Forelimb muscle (tissue), 1 donor: Measurements from ENCODE around the gene MRPL39. TPM values are rescaled to one million over a fixed set of nuclear protein-coding genes. Genes with fewer than 3 reads are reported as not detected.
A peak's percentile ranks its signal among the peaks of the same experiment; 100 is the strongest.

Experiments used
- DNase-seq: peaks from one replicate; pipeline ENCODE4 v3.0.0-alpha.2; 2013; ENCODE audit warnings: low read depth
- polyA plus RNA-seq: library from polyadenylated mRNA; unstranded; fragments of 120-200 nt; gene quantifications from one replicate; pipeline ENCODE4 v1.2.1, GENCODE V29; 2013; ENCODE audit not compliant: insufficient read length

MRPL39 gene
- polyA plus RNA-seq, 1 donor: 31.5 TPM

DNA sequence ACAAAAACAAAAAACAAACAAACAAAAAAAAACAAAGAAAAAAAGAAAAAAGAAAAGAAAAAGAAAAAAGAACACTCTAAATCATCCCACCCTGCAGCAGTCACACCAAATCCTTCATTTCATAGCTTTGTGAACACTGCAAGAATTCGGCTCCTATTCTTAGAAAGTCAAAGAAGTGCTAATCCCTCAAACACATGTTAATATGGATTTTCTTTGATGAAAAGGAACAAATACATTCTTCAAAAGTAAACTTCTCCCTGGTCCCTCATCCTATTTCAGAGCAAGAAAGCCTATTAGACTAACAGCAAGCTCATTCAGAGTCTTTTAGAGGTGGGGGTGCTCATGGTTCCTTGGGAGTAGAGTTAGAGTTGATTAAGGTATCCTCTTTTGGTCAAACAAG, 7.2 kb upstream of the MRPL39 start:
- DNase-seq: no peak

DNA sequence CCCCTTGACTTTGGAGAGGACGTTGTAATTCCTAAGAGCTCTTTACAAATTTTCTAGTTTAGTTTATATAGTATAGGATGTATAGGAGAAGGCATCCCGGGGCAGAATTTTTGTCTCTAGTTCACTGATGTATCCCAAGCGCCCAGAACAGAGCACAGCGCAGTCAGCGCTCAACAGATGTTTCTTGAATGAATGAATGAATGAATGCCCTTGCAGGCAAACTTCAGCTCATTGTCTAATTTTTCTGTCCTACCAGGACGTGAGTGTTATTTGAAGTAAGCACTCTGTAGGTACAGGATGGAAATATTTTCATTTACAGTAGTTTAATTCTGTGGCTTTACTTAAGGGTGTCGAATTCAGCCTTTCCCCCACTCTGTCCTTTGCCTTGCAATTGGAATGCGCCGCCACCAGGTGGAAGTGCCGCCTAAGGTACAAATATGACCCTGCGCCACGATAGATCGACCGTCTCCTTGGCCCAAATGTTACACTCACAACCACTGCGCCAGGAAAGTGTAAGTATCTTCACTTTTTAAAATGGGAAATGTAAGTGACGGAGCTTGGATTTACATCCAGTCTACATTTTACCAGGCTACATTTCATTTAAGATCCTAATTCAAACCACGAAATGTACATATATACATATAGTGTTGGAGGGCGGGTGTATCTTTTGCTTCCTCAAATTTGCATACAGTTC, 910 bp upstream of the MRPL39 start:
- DNase-seq: peak; percentile 57

DNA sequence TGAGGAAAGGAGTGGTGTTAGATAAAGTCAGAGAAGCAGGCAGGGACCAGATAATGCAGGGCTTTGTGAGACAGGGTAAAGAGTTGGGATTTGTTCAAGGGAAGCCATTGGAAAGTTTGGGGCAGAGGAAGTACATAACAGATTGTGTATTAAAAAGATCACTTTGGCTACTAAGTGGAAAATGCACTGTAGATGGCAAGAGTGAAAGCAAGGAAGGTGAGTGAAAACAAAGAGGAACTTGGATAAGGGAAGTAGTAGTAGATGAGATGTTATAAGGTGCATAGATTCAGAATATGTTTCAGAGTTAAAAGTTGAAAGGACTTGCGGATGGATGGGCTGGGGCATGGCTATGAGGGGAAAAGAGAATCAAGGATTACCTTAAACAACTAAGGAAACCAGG, 17.4 kb downstream of the MRPL39 start:
- no peak for DNase-seq

DNA sequence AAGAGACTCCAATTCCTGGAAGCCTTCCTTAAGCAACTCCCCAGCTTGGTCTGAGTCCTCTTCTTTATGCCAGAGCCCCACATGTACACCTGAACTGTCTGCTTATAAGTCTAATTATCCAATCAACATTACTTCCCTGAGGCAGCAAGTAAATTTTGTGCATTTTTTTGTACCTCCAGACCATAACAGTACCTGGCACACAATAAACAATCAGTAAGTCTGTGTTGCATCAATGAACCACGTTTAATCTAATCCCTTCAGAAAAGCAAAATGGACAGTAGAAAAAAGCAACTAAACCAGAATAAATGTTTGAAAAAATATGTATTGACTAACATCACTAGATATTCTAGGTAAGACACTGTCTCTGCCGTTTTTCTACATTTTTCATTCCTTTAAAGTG, 20.5 kb downstream of the MRPL39 start:
- DNase-seq: no peak

DNA sequence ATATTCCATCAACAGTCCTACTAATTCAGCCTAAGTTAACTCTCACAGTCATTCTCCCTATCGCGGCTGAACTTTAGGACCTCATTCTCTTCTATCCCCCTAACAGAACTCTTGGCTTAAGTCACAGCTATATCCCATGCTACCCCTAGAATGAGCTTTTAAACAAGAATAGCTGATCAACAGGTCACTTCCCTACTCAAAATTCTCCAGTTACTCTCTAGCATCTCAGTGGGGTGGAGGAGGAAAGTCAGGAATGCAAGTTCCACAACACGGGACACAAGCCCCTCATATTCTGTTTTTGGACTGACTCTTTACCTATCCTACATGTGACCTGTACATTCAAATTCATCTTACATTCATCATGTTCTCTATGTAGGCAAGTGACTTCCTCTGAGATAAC, 21.0 kb downstream of the MRPL39 start:
- DNase-seq: no peak

DNA sequence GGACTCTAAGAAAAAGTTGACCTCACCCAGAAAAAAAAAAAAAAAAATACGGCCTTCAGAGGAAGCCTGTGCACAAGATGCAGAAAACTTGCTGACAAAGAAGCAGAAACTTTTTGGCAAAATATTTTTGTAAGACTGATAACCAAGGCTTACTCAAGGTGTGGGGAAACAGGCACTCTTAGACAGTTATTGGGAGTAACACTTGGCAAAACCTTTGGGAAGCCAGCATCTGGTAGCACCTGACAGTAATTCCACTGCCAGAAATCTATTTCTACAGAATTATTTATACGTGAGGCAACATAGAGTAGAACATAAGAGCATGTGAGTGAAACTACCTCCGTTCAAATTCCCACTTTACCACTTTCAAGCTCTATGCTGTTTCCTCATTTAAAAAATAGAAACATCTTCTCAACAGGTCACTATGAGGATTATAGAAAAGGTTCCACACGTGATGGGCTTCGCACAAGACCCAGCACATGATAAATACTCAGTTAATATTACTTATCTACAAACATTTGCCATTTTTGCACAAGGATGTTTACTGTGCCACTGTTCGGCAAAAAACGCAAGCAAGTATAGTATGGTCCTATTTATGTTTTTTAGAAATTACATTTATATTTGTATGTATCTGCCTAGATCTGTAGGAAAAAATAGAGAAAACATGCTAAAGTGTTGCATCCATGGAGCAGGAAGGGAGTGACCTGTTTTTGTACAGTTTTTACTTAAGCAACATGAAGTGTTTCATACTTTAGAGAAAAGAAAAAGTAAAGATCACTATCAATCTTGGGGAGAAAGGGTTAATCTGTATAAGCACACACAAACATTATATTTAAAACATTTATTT, 22.2 kb downstream of the MRPL39 start:
- DNase-seq: no peak

DNA sequence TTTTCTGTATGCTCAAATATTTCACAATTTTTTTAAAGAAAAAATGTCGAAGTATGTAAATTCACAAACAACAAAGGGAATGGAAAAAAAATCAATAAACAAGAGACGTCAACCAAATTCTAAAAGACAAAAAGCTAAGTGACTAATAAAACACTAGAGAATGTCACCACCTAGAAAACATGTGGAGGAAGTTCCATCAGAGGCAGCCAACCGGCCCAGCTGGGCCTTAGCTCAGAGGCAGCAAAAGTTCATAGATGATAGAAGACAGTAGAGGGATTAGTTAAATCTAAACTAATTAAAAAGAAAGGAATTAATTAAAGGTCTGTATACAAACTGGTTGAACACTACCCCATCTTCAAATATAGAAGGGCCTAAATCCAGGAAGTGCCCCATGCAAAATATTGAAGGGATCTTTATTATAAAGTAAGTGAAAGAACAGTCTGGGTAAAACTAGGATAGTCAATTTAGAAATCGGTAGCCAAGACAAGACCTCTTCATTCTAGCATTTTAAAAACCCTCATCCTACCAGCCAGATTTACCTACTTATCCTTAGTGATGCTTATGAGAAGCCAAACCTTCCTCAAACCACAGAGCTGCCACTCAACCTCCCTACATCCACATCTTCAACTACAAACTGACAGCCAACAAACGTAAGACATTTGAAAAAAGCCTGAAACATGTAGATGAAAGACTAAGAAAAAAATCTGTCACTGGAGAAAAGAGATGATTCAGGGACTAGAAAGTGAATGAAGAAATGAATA, 23.7 kb downstream of the MRPL39 start:
- DNase-seq: no peak

DNA sequence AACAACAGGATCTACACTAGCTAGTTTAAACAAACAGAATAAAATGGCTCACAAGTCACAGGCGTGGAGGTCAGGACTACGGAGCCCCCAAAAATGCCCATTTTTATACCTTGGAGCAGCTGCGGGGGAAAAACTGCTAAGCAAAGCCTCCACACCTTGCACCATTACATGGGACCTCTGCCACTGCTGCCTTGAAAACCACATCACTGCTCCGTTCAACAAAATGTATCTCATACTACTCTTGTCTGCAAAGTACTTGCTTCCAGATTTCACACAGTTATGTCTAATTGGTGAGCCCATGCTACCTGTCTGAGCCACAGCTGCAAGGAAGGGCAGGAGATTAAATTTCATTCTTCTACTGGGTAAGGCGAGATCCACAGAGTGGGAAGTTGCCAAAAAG, 24.4 kb downstream of the MRPL39 start:
- no peak for DNase-seq

DNA sequence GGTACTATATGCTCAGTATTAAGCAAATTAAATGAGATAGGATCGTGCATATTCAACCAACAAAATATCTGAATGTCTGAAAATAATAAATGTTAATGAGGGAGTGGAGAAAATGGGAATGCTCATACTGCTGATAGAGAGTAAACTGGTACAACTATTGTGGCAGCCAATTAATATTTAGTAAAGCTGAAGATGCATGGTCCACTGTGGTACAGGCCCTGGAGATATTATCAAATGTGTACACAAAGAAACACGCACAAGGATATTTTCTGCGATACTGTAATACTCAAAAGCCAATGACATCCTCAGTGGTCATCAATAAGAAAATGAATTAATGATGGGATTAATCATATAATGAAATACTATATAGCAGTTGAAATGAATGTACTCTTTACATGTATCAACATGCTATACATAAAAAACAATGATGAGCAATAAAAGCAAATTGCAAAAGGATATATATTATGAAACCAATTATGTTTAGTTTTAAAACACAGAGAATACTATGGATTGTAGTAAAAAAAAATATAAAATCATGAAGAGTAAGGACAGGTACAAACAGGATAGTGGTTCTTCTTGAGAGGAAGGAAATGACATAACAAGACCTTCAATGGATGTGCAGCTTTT, 25.0 kb downstream of the MRPL39 start:
- no peak for DNase-seq

DNA sequence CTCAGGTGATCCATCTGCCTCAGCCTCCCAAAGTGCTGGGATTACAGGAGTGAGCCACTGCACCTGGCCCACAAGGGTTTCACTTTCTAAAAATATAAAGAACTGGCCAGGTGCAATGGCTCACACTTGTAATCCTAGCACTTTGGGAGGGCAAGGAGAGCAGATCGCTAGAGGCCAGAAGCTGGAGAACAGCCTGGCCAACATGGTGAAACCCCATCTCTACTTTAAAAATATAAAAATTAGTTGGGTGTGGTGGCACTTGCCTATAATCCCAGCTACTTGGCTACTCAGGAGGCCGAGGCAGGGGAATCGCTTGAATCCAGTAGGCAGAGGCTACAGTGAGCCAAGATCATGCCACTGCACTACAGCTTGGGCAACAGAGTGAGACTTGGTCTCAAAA, 25.7 kb downstream of the MRPL39 start:
- DNase-seq: no peak

DNA sequence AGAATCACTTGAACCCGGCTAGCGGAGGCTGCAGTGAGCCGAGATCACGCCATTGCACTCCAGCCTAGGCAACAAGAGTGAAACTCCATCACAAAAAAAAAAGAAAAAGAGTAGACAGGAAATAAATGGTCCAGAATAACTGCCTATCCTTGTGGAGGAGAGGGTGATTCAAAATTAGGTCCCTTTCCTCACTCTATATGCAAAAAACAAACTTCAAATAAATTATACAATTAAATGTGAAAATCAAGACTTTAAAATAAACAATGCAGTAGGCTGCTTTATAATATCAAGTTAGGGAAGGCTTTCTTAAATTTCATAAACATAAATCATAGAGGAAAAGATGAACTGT, 26.4 kb downstream of the MRPL39 start:
- no peak for DNase-seq

DNA sequence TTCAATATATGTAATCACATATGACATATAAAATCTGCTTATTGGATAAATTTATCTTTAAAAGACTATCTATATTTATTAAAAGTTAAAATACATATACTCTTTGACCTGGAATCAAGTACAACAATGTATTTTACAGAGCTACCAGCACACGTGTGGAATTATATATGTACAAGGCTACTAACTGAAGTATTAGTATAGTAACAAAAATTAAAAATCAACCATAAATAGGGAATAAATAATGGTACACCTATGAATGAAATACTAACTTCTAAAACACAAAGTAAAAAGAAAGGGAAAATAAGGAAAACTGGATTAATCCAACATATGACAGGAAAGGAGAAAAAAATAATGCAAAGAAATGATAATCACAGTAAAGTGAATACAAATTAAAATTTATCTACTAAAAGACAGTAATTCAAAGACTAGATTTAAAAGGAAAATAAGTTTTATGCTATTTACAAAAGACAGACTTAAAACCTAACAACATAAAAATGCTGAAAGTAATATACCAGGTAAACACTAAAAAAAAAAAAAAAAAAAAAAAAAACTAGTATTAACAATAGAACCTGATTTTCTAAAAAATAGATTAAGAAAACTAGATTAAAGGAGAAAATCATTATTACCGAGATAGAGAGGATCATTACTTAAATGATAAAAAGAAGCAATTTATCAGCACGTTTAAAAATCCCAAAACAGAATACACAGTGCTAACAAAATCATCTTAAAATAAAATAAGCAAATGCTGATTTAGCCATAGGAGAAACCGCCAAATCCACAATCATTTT, 27.9 kb downstream of the MRPL39 start:
- DNase-seq: no peak

DNA sequence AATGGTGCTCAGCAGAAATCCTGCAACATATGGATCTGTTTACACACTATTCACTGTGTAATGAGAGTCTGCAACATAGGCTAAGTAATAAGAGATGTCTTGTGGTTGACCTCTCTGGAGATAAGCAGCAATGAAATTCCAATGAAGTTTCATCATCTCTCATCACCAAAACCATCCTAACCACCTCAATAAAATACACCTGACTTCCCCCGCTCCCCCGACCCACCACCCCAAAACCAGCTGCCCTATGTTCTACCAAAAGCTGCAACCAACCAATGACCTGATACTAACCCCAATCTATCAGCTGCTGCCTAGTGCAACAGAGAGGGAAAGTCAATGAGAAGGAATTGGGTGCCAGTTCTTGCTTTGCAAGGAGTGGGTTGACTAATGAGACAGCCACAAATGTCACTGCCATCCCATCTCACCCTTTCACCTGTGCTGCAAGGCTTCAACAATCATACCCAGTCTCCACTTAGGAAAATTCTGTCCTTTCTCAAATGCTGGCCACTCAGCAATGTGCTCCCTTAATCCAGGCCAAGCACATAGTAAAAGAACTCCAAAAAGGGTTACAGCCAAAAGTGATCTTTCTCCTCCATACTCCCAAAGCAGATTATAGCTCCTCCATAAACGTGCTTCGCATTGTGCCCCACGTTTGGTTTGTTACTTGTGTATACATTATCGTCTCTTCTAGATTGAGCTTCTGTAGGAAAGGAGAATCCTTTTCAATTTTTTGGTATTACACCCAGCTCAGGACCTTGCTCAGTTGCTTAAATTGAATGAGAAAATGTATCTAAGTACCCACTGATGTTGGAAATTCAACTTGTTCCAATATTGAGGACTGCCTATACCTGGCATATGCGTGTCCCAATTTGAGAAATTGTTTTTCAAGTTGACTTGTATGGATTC, 29.0 kb downstream of the MRPL39 start:
- no peak for DNase-seq

DNA sequence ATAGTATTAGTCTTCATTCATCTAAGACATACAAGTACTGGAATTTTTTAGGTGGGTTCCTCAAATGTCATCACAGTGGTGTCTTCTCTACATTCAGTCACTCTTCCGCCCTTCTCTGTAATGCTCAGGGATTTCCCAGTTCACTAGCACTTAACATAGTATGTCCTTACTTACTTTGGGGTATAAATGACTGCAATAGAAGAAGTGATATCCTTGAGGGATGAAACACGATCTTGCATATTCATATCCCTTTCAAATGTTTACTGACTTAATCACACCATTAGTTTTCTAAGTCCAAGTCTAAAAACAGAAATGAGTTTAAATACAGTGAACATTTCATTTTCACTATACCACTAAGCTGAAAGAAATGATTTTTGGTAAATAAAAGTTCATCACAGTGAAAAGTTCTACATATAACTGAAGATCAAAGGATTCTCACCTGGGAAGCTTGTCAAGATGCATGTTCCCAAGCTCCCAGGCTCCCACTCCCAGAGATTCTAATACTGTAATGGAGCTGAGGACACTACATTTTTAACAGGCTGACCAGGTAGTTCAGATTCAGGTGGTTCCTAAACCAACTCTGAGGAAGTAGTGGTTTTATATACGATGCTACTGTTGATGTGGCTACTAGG, 29.7 kb downstream of the MRPL39 start:
- no peak for DNase-seq

DNA sequence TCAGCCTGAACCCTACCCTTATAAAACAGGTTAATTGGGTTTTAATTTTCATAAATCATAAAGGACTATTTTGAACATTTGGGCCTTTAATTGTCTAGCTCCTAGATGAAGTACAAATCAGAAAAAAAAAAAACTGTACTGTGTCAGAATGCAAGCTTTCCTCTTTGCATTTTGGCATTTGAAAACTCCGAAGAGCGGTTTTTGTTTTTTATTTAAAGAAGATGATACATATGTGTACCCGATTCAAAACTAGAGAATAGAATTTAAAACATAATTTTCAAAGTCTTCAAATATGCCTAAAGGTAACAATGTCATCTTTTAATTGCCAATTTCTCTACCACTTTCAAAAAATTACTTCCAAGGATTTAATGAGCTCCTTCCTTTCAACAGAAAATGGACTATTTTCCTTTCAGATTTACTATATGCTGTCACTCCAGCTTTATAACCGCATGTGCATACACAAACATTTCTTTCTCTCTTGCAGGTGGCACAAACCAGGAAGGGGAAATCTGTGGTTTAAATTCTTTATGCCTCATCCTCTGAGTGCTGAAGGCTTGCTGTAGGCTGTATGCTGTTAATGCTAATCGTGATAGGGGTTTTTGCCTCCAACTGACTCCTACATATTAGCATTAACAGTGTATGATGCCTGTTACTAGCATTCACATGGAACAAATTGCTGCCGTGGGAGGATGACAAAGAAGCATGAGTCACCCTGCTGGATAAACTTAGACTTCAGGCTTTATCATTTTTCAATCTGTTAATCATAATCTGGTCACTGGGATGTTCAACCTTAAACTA, 33.7 kb downstream of the MRPL39 start:
- DNase-seq: no peak

DNA sequence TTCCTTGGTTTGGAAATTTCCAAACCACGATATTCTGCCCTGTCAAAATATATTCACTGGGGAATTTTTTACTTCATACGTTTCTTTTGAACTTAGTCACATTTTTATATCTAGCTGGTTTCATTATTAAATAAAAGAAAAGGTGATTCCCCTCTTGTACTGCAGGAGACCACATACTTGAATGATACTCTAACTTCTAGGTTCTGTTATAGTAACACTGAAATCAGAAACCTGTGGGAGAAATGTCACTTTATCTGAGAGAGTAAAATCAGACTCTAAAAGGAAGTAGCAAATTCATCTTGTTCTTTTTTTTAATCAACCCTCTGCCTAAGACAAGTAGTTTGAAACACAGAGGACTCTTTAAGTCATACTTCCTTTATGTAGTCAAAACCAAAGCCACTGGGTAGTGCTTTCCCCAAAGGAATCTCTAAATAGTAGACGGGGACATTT, 34.4 kb downstream of the MRPL39 start:
- no peak for DNase-seq

DNA sequence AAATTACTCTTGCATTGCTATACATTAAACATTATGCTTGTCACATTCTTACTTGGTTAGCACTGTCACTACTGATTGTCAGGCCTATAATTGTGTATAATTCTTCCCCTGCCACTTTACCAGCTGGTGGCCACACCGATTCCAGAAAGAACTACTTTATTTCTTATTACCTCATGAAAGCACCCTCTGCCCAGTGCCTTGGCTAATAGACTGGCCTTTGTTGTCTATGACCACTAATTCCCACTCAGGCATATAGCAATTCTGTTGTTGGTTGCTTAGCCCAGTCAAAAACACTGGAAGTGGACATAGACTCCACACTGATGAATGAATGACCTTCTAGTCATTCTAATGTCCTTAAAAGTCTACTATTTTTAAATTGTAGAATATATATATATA, 35.6 kb downstream of the MRPL39 start:
- no peak for DNase-seq

DNA sequence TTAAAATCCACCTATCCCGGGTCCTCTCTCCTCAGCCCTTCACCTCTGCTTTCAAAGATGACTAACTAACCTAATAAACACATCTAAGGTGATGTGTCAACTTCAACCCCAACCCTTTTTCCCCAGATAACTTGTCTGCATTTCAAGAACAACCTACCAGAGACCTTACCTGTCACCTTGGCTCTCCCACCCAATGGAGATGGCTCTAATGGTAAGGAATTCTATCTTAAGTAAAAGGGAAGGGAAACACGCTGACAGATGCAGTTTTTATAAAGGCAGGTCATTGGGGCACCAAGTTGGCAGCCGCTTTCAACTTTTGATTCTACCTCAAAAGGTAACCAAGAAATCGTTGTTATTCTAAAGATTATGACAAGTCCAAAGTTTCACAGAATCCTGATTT, 37.6 kb downstream of the MRPL39 start:
- no peak for DNase-seq

DNA sequence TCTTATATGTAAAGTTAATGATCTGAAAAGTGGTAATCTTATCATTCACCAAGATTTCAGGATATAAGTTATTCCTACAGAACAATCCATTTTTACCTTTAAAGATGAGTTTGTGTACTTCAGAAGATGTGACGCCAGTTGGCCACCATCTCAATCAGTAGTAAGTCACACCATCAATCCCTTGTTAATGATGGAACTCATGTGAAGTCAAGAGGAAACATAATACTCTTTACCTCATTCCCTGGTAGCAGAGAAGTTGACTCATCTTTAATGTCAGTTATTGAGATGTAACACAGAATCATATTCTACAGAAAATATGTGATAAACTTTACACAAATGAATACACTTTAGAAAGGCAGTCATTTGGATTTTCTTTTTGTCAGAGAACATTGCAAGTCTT, 38.2 kb downstream of the MRPL39 start:
- no peak for DNase-seq
